Heart right ventricle (tissue), 16 donors: ENCODE data around the gene SCD5. TPM values are rescaled to one million over a fixed set of nuclear protein-coding genes. Genes with fewer than 3 reads are reported as not detected.

Source experiments
- ATAC-seq, 8 donors: fragments of 200-7000 bp; cut with Tn5 transposase; one replicate each; pipeline ENCODE4 v1.9.1; 2020; ENCODE audit warnings: mild to moderate bottlenecking in 8 of 8, moderate library complexity in 8 of 8, moderate number of reproducible peaks in 1 of 8
- DNase-seq, 2 donors: peaks; one replicate each; pipeline ENCODE4 v3.0.0-alpha.2; 2020
- H3K27ac ChIP-seq, 10 donors: fragments of 200-600 bp; sonication (generic) in 2 of 10; one replicate each; pipeline versions ENCODE4 v1.5.0 to v1.8.0; 2020 to 2022; ENCODE audit warnings: mild to moderate bottlenecking in 3 of 10
- H3K27me3 ChIP-seq, 7 donors: fragments of 200-600 bp; one replicate each; pipeline ENCODE4 v1.8.0; 2021 to 2022; ENCODE audit warnings: mild to moderate bottlenecking in 2 of 7
- H3K36me3 ChIP-seq, 9 donors: fragments of 200-600 bp; sonication (generic) in 1 of 9; one replicate each; pipeline versions ENCODE4 v1.5.0 to v1.8.0; 2020 to 2022; ENCODE audit warnings: mild to moderate bottlenecking in 2 of 9
- H3K4me1 ChIP-seq, 9 donors: fragments of 200-600 bp; sonication (generic) in 1 of 9; one replicate each; pipeline versions ENCODE4 v1.5.0 to v1.8.0; 2020 to 2022; ENCODE audit warnings: mild to moderate bottlenecking in 4 of 9
- H3K4me3 ChIP-seq, 10 donors: fragments of 200-600 bp; sonication (generic) in 2 of 10; one replicate each; pipeline versions ENCODE4 v1.5.0 to v1.8.0; 2020 to 2022; ENCODE audit warnings: mild to moderate bottlenecking in 7 of 10, moderate library complexity in 2 of 10
- H3K9me3 ChIP-seq, 11 donors: fragments of 200-600 bp in 10 of 11; sonication (generic) in 2 of 11; one replicate each; pipeline versions ENCODE4 v1.5.0 to v1.8.0; 2013 to 2022; ENCODE audit warnings: mild to moderate bottlenecking in 2 of 11, control low read depth in 1 of 11, moderate library complexity in 1 of 11
- WGBS, 2 donors: extraction: QIAGEN DNeasy Blood & Tissue Kit; methylation state at CpG; one replicate each; pipeline ENCODE4 v1.1.7; 2013; ENCODE audit warnings: inconsistent platforms in 1 of 2; 5-methylcytosine and 5-hydroxymethylcytosine counted together
- intact Hi-C, 10 donors: fragments of 100-400 bp; cut with DNase I; formaldehyde crosslinking; loops; one replicate each; pipeline versions ENCODE4 v1.11.1 to v1.14.2; 2022
- polyA plus RNA-seq, 2 donors: library from polyadenylated mRNA; stranded (reverse); fragments of 200-250 nt; gene quantifications; one replicate each; pipeline ENCODE4 v1.2.3, GENCODE V29; 2013
- total RNA-seq, 10 donors: library from RNA; stranded (reverse); fragmentation: NEBNext Ultra II Directional in 3 of 10; extraction: Animal tissue kit (Norgen Biotek cat#: 25700) in 3 of 10; gene quantifications; one replicate each; pipeline versions ENCODE4 v1.2.1 to v1.2.4, GENCODE V29; 2021 to 2023
- TF ChIP-seq, protein P1 (sequence below), 9 donors: fragments of 200-600 bp; sonication (generic) in 2 of 9; IDR thresholded peaks; one replicate each; pipeline versions ENCODE4 v1.5.0 to v1.8.0; 2021 to 2022; ENCODE audit warnings: antibody characterized with exemption in 9 of 9, mild to moderate bottlenecking in 5 of 9, moderate library complexity in 1 of 9
- donor health status: Arrhythmogenic right ventricular cardiomyopathy.
- donor health status: ischemic (EF 13 %, LVEDD 7.1; RV severe dilation, severe dysfunction).
- donor health status: healthy with polysubstance abuse.
- donor health status: DM: no; HTN: yes; CAD: no.
- donor health status: DM: no; HTN: no; CAD: no.
- donor health status: ischemic (EF 25% LVEDD 6.9; RV normal size, moderate dysfunction).
- donor health status: ischemic (EF 25% LVEDD 5.7; RV mildly dilated, moderate dysfunction).
- donor health status: healthy.
- donor health status: DM: yes; HTN: yes; CAD: no.
- donor health status: Ischemic cardiomyopathy.
- donor health status: ischemic (EF 35%, LVEDD 5.7; RV mildly dilated, moderate dysfunction).
- donor health status: nonischemic (EF 11% LVEDD 7.7; RV severe dilation, severe dysfunction).
- donor health status: DM: yes; HTN: yes; CAD: no.
- donor health status: PGD.
- donor health status: ischemic (EF 29% LVEDD 5.4; RV normal size, mild dysfunction).
- donor health status: nonischemic (EF 23%, LVEDD 6.1; RV moderate dilation, normal function).

The SCD5 gene
- total and polyA plus RNA-seq, 12 donors, result 1.7 to 6.7 (median 3.1) TPM

GRCh38 chr4:82777857-82778525 lies 20.6 kb downstream of the SCD5 start:
- no peak overlapping the region for H3K27ac ChIP-seq
- ATAC-seq (no peak), DNase-seq (no peak)
- H3K4me1 ChIP-seq, result peaks cover 0 to 28% (median 10%) of the 10 kb centered on the region in 9 donors
- TF ChIP-seq, protein P1, sequence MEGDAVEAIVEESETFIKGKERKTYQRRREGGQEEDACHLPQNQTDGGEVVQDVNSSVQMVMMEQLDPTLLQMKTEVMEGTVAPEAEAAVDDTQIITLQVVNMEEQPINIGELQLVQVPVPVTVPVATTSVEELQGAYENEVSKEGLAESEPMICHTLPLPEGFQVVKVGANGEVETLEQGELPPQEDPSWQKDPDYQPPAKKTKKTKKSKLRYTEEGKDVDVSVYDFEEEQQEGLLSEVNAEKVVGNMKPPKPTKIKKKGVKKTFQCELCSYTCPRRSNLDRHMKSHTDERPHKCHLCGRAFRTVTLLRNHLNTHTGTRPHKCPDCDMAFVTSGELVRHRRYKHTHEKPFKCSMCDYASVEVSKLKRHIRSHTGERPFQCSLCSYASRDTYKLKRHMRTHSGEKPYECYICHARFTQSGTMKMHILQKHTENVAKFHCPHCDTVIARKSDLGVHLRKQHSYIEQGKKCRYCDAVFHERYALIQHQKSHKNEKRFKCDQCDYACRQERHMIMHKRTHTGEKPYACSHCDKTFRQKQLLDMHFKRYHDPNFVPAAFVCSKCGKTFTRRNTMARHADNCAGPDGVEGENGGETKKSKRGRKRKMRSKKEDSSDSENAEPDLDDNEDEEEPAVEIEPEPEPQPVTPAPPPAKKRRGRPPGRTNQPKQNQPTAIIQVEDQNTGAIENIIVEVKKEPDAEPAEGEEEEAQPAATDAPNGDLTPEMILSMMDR (IDR thresholded peaks at IDR 0.05), result no peak
- H3K36me3 ChIP-seq, result no peaks in the 10 kb centered on the region
- intact Hi-C loops, result no loop called here
- no peaks in the 10 kb centered on the region for H3K27me3 ChIP-seq
- no peaks in the 10 kb centered on the region for H3K9me3 ChIP-seq
- WGBS, 2 donors, result 96 to 99% methylated on average over 5 of the region's 5 CpGs
- no peak overlapping the region for H3K4me3 ChIP-seq

- WGBS, 2 donors, result 85 to 87% methylated on average over 5 of the region's 5 CpGs
- Histone ChIP-seq H3K27me3 (no peaks in the 10 kb centered on the region), H3K36me3 (no peaks in the 10 kb centered on the region), H3K9me3 (no peaks in the 10 kb centered on the region), H3K4me3 (no peak overlapping the region), H3K27ac (no peak overlapping the region), H3K4me1 (peaks cover 0 to 28% (median 10%) of the 10 kb centered on the region in 9 donors)
- ATAC-seq (no peak), DNase-seq (no peak)
- intact Hi-C loops, result no loop called here
- TF ChIP-seq, protein P1 (IDR thresholded peaks at IDR 0.05), result no peak
Measured at GRCh38 chr4:82776925-82777542, 21.6 kb downstream of the SCD5 start.

DNA sequence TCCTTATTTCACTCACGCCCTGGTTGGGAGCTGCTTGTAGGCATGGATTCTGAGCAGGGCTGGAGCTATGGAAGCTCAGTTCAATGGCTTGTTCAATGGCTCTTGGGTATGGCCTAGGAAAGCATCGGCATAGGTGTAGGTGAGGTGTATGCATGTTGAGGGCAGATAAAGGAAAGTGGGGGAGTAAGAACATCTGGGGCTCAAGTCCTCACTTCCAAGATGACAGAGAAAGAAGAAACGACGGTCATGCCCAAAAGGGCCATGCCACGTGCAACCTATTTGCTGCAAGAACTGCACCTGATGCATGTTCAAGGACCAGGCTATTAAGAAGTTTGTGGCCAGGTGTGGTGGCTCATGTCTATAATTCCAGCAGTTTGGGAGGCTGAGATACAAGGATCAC lies 23.4 kb downstream of the SCD5 start:
- ATAC-seq (peak in 1 of 8 donors; percentile 26), DNase-seq (no peak)
- TF ChIP-seq, protein P1 (IDR thresholded peaks at IDR 0.05), result no peak
- no peaks in the 10 kb centered on the region for H3K27me3 ChIP-seq
- peaks cover 0 to 10% (median 0%) of the 10 kb centered on the region in 9 donors for H3K4me1 ChIP-seq
- H3K36me3 ChIP-seq, result no peaks in the 10 kb centered on the region
- H3K4me3 ChIP-seq, result no peak overlapping the region
- no peaks in the 10 kb centered on the region for H3K9me3 ChIP-seq
- H3K27ac ChIP-seq, result no peak overlapping the region
- 75 to 92% methylated on average over 5 of the region's 5 CpGs for WGBS, 2 donors
- intact Hi-C loops, result no loop called here

DNA sequence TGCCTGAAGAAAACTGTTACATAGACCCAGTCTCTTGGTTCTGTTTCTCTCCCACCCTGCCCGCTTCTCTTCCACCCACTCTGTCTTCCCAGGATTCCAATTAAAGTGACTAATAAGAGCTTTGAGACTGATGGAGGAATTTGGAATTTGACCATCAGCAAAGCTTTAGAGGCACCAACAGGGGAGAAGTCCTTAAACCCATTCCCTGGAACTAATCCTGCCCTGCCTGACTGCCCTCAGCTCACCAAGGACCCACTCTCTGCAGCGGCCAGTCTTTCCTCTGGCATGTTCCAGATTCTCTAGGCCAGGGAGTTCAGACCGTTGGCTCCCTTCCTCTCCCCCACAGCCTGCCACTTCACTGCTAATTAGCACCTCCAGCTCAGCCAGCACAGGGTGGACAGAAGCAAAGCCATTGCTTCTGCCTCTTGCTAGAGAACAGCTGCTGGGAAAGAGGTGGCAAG lies 23.9 kb downstream of the SCD5 start:
- 18 to 54% methylated on average over 3 of the region's 3 CpGs for WGBS, 2 donors
- TF ChIP-seq, protein P1 (IDR thresholded peaks at IDR 0.05), result no peak
- intact Hi-C loops, result no loop called here
- Histone ChIP-seq H3K36me3 (no peaks in the 10 kb centered on the region), H3K27me3 (no peaks in the 10 kb centered on the region), H3K4me3 (no peak overlapping the region), H3K9me3 (no peaks in the 10 kb centered on the region), H3K4me1 (peaks cover 0 to 9% (median 0%) of the 10 kb centered on the region in 9 donors), H3K27ac (no peak overlapping the region)
- DNase-seq (no peak), ATAC-seq (peak in 6 of 8 donors; percentile 33 to 70 (median 52))
